HCT116 (cell line): ENCODE data around the gene CELF4. TPM values are rescaled to one million over a fixed set of nuclear protein-coding genes. Genes with fewer than 3 reads are reported as not detected.

ENCODE experiments used
- ATAC-seq: fragments of 200-7000 bp; cut with Tn5 transposase; 2 replicates; pipeline ENCODE4 v1.9.1; 2020; ENCODE audit warnings: mild to moderate bottlenecking, moderate library complexity
- BruUV-seq: library from RNA; stranded (reverse); fragments of 400-500 nt; replicated peaks from 2 replicates; lab custom pipeline; 2021; lab: Mats Ljungman, UMichigan
- CTCF ChIA-PET: fragments of 300-600 bp; sonication (Branson Sonifier 250); formaldehyde crosslinking; loops from one replicate; lab custom pipeline; 2021; ENCODE audit warnings: antibody characterized with exemption; lab: Charles Lee
- POLR2A ChIA-PET: fragments of 300-600, 350-600 bp; sonication (Branson Sonifier 250); formaldehyde crosslinking; loops from one replicate; lab custom pipeline; 2021; ENCODE audit warnings: antibody characterized with exemption; lab: Charles Lee
- RAD21 ChIA-PET, 2 experiments: fragments of 300-600 bp; sonication (Branson Sonifier 250); formaldehyde crosslinking; loops; one replicate each; lab custom pipeline; 2023; ENCODE audit warnings: low total read pairs in 2 of 2; ENCODE audit not compliant: uncharacterized antibody in 2 of 2, unreplicated experiment in 2 of 2, low non-redundant PET in 1 of 2; lab: Charles Lee
- DNase-seq: peaks from one replicate; pipeline ENCODE4 v3.0.0-alpha.2; 2010; ENCODE audit warnings: low read depth, low spot score
- H2AFZ ChIP-seq: fragments of 200-600 bp; shearing (Covaris generic), sonication (generic); 2 replicates; pipeline ENCODE4 v1.6.1; 2017; ENCODE audit warnings: low read depth, mixed run types, mixed read lengths, antibody characterized with exemption, low read length; ENCODE audit not compliant: poor library complexity, severe bottlenecking
- H3K27ac ChIP-seq: 2 replicates; pipeline ENCODE4 v1.5.1; 2012; ENCODE audit warnings: low read depth, low read length
- H3K27me3 ChIP-seq: fragments of 200-600 bp; sonication (generic); 2 replicates; pipeline ENCODE4 v1.6.1; 2016; ENCODE audit warnings: mixed run types, low read length, mixed read lengths; ENCODE audit not compliant: insufficient read depth
- H3K36me3 ChIP-seq, 2 experiments: fragments of 200-500 bp in 1 of 2; fragments of 200-600 bp in 1 of 2; sonication (Bioruptor generic) in 1 of 2; sonication (generic) in 1 of 2; 2 replicates each; pipeline versions ENCODE4 v1.5.1 to v1.6.1; 2014 to 2016; ENCODE audit warnings: low read length in 2 of 2, inconsistent platforms in 1 of 2, mixed read lengths in 1 of 2, mixed run types in 1 of 2; ENCODE audit not compliant: insufficient read depth in 2 of 2, control insufficient read depth in 1 of 2
- H3K4me1 ChIP-seq, 2 experiments: fragments of 200-600 bp in 1 of 2; sonication (generic) in 1 of 2; 2 replicates each; pipeline versions ENCODE4 v1.5.1 to v1.6.1; 2012 to 2017; ENCODE audit warnings: low read length in 2 of 2, inconsistent platforms in 1 of 2, mild to moderate bottlenecking in 1 of 2, mixed read lengths in 1 of 2, mixed run types in 1 of 2, moderate library complexity in 1 of 2; ENCODE audit not compliant: insufficient read depth in 2 of 2, control insufficient read depth in 1 of 2
- H3K4me2 ChIP-seq: fragments of 200-600 bp; sonication (generic); 2 replicates; pipeline ENCODE4 v1.6.1; 2017; ENCODE audit warnings: mixed run types, low read length, mixed read lengths
- H3K4me3 ChIP-seq, 2 experiments: fragments of 200-600 bp in 1 of 2; sonication (generic) in 1 of 2; replicated peaks in 1 of 2; 2 replicates each; pipeline ENCODE4 v1.5.1; 2011 to 2016; ENCODE audit warnings: low read length in 2 of 2, control low read depth in 1 of 2, low read depth in 1 of 2, mild to moderate bottlenecking in 1 of 2, mixed read lengths in 1 of 2, mixed run types in 1 of 2
- H3K79me2 ChIP-seq: fragments of 200-600 bp; sonication (generic); 2 replicates; pipeline ENCODE4 v1.6.1; 2017; ENCODE audit warnings: mild to moderate bottlenecking, mixed run types, low read length, moderate library complexity, mixed read lengths; ENCODE audit not compliant: insufficient read depth
- H3K9ac ChIP-seq: fragments of 200-600 bp; sonication (generic); 2 replicates; pipeline ENCODE4 v1.6.1; 2016; ENCODE audit warnings: low read length, mixed read lengths
- H3K9me2 ChIP-seq: fragments of 200-600 bp; sonication (generic), shearing (Covaris generic); 2 replicates; pipeline ENCODE4 v1.6.1; 2017; ENCODE audit warnings: mixed run types, mild to moderate bottlenecking, moderate library complexity; ENCODE audit not compliant: insufficient read depth
- H3K9me3 ChIP-seq, 2 experiments: fragments of 200-500 bp in 1 of 2; fragments of 200-600 bp in 1 of 2; sonication (Bioruptor generic) in 1 of 2; sonication (generic) in 1 of 2; 2 replicates each; pipeline ENCODE4 v1.6.1; 2014 to 2017; ENCODE audit warnings: low read length in 2 of 2, mixed read lengths in 2 of 2, inconsistent platforms in 1 of 2, low read depth in 1 of 2, mild to moderate bottlenecking in 1 of 2, mixed run types in 1 of 2, moderate library complexity in 1 of 2; ENCODE audit not compliant: control insufficient read depth in 1 of 2, insufficient read depth in 1 of 2
- H4K20me1 ChIP-seq: fragments of 200-600 bp; sonication (generic), shearing (Covaris generic); 2 replicates; pipeline ENCODE4 v1.6.1; 2017; ENCODE audit warnings: mixed run types, mild to moderate bottlenecking, moderate library complexity; ENCODE audit not compliant: insufficient read depth
- ATF3 ChIP-seq: IDR thresholded peaks from 2 replicates; pipeline ENCODE4 v1.6.1; 2012
- CBX3 ChIP-seq: IDR thresholded peaks from 2 replicates; pipeline ENCODE4 v1.6.1; 2012; ENCODE audit warnings: low read depth
- ELF1 ChIP-seq: IDR thresholded peaks from 2 replicates; pipeline ENCODE4 v1.6.1; 2012; ENCODE audit warnings: low read depth, borderline replicate concordance
- JUND ChIP-seq: IDR thresholded peaks from 2 replicates; pipeline ENCODE4 v1.6.1; 2012
- RAD21 ChIP-seq: IDR thresholded peaks from 2 replicates; pipeline ENCODE4 v1.6.1; 2012; ENCODE audit warnings: low read depth, mild to moderate bottlenecking
- SP1 ChIP-seq: IDR thresholded peaks from 2 replicates; pipeline ENCODE4 v1.6.1; 2012; ENCODE audit warnings: low read depth
- SRF ChIP-seq: IDR thresholded peaks from 2 replicates; pipeline ENCODE4 v1.6.1; 2012; ENCODE audit warnings: low read depth
- TCF7L2 ChIP-seq: IDR thresholded peaks from 2 replicates; pipeline ENCODE4 v1.7.0; 2011; ENCODE audit warnings: borderline replicate concordance, inconsistent platforms; ENCODE audit not compliant: insufficient read depth, insufficient read length; ENCODE audit errors: extremely low read depth
- intact Hi-C: fragments of 100-400 bp; cut with micrococcal nuclease; formaldehyde crosslinking; loops from 2 replicates; pipeline ENCODE4 v1.10.0; 2022
- total RNA-seq: library from RNA; stranded (reverse); gene quantifications from one replicate; pipeline ENCODE4 v1.2.1, GENCODE V29; 2021; ENCODE audit not compliant: unreplicated experiment

Gene CELF4
- total RNA-seq, 1 experiment from 2014 or later, result not detected

GRCh38 chr18:37389041-37389440, 176.6 kb downstream of the CELF4 start:
- H3K27me3 ChIP-seq, result peaks cover 19% of the 10 kb centered on the region
- ChIA-PET RAD21 (no interaction called here), CTCF (no interaction called here), POLR2A (no interaction called here)
- H3K9me3 ChIP-seq, result no peaks in the 10 kb centered on the region
- DNase-seq (no peak), ATAC-seq (no peak)
- no TSS peak for BruUV-seq
- H3K36me3 ChIP-seq, result no peaks in the 10 kb centered on the region
- H4K20me1 ChIP-seq, result no peaks in the 10 kb centered on the region
- intact Hi-C loops, result no loop called here
- no peaks in the 10 kb centered on the region for H3K9me2 ChIP-seq
- no peak overlapping the region for H3K4me2 ChIP-seq
- no peak overlapping the region for H3K9ac ChIP-seq
- H3K4me1 ChIP-seq, result peaks cover 6 to 8% of the 10 kb centered on the region in 2 experiments; a peak in 3 of 4 replicates
- H2AFZ ChIP-seq, result no peak overlapping the region
- H3K4me3 ChIP-seq, result no peak overlapping the region
- H3K79me2 ChIP-seq, result no peaks in the 10 kb centered on the region
- H3K27ac ChIP-seq, result no peak overlapping the region
- no peak for TF ChIP-seq JUND
- no peak for TF ChIP-seq ELF1
- TF ChIP-seq SRF, result no peak
- TF ChIP-seq ATF3, result no peak
- TF ChIP-seq TCF7L2, result no peak
- TF ChIP-seq CBX3, result no peak

GRCh38 chr18:37388413-37388812, 177.2 kb downstream of the CELF4 start:
- H3K27ac ChIP-seq, result no peak overlapping the region
- no peaks in the 10 kb centered on the region for H3K9me2 ChIP-seq
- ATAC-seq, result no peak
- H3K9me3 ChIP-seq, result no peaks in the 10 kb centered on the region
- H3K9ac ChIP-seq, result no peak overlapping the region
- TF ChIP-seq SP1, result no peak
- TF ChIP-seq RAD21, result no peak
- peaks cover 2% of the 10 kb centered on the region in 2 experiments; a peak in 2 of 4 replicates for H3K4me1 ChIP-seq
- H3K4me2 ChIP-seq, result no peak overlapping the region
- H4K20me1 ChIP-seq, result no peaks in the 10 kb centered on the region
- no peak overlapping the region for H2AFZ ChIP-seq
- peaks cover 19% of the 10 kb centered on the region for H3K27me3 ChIP-seq
- H3K36me3 ChIP-seq, result no peaks in the 10 kb centered on the region
- POLR2A ChIA-PET, result no interaction called here
- H3K79me2 ChIP-seq, result no peaks in the 10 kb centered on the region
- CTCF ChIA-PET, result no interaction called here
- no peak overlapping the region for H3K4me3 ChIP-seq
- no peak for DNase-seq
- RAD21 ChIA-PET, result no interaction called here
- intact Hi-C loops, result no loop called here
- BruUV-seq, result no TSS peak
